Measurements from ENCODE around the gene ZNF507.

Gene ZNF507

DNA sequence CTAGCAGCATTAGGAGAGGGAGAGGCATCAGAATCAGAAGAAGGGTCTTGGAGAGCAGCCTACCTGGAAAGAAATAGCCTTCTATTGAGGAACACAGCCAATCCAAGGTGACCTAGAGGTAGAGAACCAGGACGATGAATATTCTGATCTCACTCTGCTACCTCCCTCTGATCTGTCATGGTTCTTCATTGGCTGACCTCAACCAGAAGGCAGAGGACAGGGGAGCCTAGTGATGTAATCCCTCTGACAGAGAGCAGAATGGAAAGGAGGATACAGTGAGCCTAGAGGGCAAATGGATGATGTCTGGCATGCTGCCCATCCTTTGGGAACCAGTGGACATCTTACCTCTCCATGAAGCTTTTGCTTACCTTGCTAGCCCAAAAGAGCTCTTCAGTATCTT lies 3.6 kb downstream of the ZNF507 start:
- no peak for DNase-seq (ENCODE audit: low spot score)
- in situ Hi-C loops (cut with MboI; ENCODE audit: low pct_unique_long_range_greater_than_20kb, low sequenced_read_pairs, unreplicated experiment): no loop called here
- TF ChIP-seq, protein P1, sequence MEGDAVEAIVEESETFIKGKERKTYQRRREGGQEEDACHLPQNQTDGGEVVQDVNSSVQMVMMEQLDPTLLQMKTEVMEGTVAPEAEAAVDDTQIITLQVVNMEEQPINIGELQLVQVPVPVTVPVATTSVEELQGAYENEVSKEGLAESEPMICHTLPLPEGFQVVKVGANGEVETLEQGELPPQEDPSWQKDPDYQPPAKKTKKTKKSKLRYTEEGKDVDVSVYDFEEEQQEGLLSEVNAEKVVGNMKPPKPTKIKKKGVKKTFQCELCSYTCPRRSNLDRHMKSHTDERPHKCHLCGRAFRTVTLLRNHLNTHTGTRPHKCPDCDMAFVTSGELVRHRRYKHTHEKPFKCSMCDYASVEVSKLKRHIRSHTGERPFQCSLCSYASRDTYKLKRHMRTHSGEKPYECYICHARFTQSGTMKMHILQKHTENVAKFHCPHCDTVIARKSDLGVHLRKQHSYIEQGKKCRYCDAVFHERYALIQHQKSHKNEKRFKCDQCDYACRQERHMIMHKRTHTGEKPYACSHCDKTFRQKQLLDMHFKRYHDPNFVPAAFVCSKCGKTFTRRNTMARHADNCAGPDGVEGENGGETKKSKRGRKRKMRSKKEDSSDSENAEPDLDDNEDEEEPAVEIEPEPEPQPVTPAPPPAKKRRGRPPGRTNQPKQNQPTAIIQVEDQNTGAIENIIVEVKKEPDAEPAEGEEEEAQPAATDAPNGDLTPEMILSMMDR (IDR thresholded peaks at IDR 0.05; ENCODE audit: extremely low read depth, insufficient read depth, missing control alignments): no peak

DNA sequence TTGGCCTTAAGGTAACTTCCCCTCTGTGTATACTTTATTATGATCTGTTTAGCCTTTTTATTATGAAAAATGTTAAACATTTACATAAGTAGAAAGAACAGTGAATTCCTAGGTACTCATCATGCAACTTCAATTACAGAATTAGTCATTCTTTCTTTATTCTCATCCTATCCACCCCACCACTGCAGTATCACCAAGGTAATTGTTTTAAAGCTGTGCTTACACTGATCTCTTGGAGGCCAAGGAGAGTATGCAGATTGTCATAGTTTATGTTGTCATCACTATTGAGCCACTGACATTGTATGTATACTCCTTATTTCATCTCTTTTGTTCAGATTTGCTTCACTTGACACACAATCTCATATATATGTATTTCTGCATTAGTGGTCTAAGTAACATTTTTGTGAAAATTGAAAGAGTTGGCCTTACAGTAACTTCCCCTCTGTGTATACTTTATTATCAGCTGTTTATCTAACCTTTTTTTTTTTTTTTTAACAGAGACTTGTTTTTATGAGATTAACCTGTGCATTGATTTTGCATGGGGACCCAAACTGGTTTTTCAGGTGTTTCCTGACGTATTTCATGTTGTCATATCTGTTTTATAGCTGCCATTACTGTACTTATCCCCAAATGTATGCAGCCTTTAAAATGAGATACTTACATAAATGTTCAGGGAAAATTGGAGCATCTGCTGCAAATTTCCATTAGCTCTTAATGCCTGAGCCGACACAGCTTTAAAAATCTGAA lies 4.5 kb downstream of the ZNF507 start:
- no peak for DNase-seq (ENCODE audit: low spot score)
- TF ChIP-seq, protein P1 (IDR thresholded peaks at IDR 0.05; ENCODE audit: extremely low read depth, insufficient read depth, missing control alignments): no peak
- in situ Hi-C loops (cut with MboI; ENCODE audit: low pct_unique_long_range_greater_than_20kb, low sequenced_read_pairs, unreplicated experiment): no loop called here

DNA sequence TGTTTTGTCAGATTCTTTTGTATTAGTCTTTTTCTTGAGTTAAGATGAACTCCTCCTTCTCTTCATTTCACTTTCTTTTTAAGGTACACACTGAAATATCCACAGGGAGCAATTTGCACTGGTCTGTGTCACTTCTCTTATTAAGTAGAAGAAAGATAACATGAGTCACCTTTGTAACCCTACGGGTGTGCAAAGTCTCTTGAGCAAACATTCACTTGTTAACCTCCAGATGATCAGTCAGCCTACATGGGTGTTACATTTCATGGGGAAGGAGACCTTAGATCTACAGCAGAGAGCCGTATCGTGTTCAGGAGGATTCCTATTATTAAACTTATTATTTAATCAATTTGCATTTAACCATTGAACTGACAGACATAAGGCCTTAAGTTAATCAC lies 5.1 kb downstream of the ZNF507 start:
- TF ChIP-seq, protein P1 (IDR thresholded peaks at IDR 0.05; ENCODE audit: extremely low read depth, insufficient read depth, missing control alignments): no peak
- in situ Hi-C loops (cut with MboI; ENCODE audit: low pct_unique_long_range_greater_than_20kb, low sequenced_read_pairs, unreplicated experiment): no loop called here
- no peak for DNase-seq (ENCODE audit: low spot score)

DNA sequence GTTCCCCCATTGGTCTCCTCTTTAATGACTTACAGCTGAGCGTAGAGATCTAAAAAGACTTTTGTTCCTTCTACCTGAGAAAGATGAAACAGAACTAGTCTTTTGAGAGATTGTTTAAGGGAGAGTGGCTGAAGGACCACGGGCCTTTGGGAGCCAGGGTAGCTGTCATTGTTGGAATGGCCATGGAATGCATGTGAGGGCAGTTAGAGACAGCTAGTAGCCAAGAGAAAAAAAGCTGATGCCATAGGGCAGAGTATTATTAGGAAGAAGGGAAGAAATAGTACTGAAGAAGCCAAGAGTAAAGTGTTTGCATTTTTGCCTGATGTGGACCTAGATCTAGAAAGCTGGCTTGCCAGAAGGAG lies 5.6 kb downstream of the ZNF507 start:
- in situ Hi-C loops (cut with MboI; ENCODE audit: low pct_unique_long_range_greater_than_20kb, low sequenced_read_pairs, unreplicated experiment): no loop called here
- TF ChIP-seq, protein P1 (IDR thresholded peaks at IDR 0.05; ENCODE audit: extremely low read depth, insufficient read depth, missing control alignments): no peak
- no peak for DNase-seq (ENCODE audit: low spot score)

DNA sequence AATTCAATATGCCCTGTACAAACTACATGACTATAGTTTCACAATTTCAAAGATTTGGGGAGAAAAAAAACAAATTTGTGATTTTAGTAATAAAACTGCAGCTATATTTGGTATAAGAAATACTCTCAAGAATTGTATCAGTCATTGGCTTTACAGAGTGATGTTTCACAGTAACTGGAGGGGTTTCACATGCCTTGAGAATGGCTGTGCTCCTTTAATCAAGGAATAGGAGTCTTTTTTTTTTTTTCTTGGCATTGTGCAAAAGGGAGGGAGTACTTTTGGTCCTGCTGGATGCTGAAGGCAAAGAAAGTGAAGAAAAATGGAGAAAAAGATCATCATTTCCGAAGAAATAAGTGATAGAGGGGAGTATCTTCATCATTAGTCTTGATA lies 6.8 kb downstream of the ZNF507 start:
- no peak for DNase-seq (ENCODE audit: low spot score)
- TF ChIP-seq, protein P1 (IDR thresholded peaks at IDR 0.05; ENCODE audit: extremely low read depth, insufficient read depth, missing control alignments): no peak
- in situ Hi-C loops (cut with MboI; ENCODE audit: low pct_unique_long_range_greater_than_20kb, low sequenced_read_pairs, unreplicated experiment): no loop called here

DNA sequence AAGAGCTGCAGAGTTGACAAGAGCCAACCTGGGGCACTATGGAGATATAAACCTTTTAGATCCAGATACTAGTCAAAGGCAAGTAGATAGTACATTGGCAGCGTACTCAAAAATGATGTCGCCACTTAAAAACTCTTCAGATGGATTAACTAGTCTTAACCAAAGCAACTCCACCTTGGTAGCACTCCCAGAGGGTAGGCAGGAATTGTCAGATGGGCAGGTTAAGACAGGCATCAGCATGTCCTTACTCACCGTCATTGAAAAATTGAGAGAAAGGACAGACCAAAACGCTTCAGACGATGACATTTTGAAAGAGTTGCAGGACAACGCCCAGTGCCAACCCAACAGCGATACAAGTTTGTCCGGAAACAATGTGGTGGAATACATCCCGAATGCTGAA lies 8.9 kb downstream of the ZNF507 start:
- in situ Hi-C loops (cut with MboI; ENCODE audit: low pct_unique_long_range_greater_than_20kb, low sequenced_read_pairs, unreplicated experiment): no loop called here
- TF ChIP-seq, protein P1 (IDR thresholded peaks at IDR 0.05; ENCODE audit: extremely low read depth, insufficient read depth, missing control alignments): no peak
- no peak for DNase-seq (ENCODE audit: low spot score)

Data from GM13977 (cell line).